ENCODE results near the gene ARG2.

DNA sequence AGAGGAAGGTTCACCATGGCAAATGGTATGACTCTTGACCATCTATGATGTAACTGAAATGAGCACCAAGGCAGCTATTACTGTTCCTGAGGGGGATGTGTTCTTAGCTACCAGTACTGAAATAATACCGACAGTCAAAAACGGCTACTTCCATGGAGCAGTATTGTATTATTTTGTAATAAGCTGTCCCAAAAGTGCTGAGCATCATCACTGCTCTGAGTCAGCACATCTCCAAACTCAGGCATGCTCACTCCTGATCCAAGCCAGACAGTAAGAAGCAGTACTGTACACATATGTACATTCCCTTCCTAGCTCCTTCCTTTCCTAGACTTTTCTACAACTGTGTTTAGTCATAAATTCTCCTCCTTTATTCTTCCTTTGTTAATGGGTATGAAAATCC lies 46.1 kb downstream of the ARG2 start:
- TF ChIP-seq, protein P1, sequence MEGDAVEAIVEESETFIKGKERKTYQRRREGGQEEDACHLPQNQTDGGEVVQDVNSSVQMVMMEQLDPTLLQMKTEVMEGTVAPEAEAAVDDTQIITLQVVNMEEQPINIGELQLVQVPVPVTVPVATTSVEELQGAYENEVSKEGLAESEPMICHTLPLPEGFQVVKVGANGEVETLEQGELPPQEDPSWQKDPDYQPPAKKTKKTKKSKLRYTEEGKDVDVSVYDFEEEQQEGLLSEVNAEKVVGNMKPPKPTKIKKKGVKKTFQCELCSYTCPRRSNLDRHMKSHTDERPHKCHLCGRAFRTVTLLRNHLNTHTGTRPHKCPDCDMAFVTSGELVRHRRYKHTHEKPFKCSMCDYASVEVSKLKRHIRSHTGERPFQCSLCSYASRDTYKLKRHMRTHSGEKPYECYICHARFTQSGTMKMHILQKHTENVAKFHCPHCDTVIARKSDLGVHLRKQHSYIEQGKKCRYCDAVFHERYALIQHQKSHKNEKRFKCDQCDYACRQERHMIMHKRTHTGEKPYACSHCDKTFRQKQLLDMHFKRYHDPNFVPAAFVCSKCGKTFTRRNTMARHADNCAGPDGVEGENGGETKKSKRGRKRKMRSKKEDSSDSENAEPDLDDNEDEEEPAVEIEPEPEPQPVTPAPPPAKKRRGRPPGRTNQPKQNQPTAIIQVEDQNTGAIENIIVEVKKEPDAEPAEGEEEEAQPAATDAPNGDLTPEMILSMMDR (conservative IDR thresholded peaks at IDR 0.05): no peak
- no peak for TF ChIP-seq EZH2 (IDR thresholded peaks at IDR 0.05; ENCODE audit: low read depth)
